HCT116 (cell line): Measurements from ENCODE around the gene PPP1R3E.

Experiments
- CBX3 ChIP-seq: IDR thresholded peaks from 2 replicates; pipeline ENCODE4 v1.6.1; 2012; ENCODE audit warnings: low read depth
- CEBPB ChIP-seq: IDR thresholded peaks from 2 replicates; pipeline ENCODE4 v1.6.1; 2012; ENCODE audit warnings: low read depth
- POLR2A ChIP-seq: IDR thresholded peaks from 2 replicates; pipeline ENCODE4 v1.7.0; 2011; ENCODE audit warnings: borderline replicate concordance; ENCODE audit not compliant: insufficient read depth, insufficient read length; ENCODE audit errors: extremely low read depth
- RAD21 ChIP-seq: IDR thresholded peaks from 2 replicates; pipeline ENCODE4 v1.6.1; 2012; ENCODE audit warnings: low read depth, mild to moderate bottlenecking
- TCF7L2 ChIP-seq: IDR thresholded peaks from 2 replicates; pipeline ENCODE4 v1.7.0; 2011; ENCODE audit warnings: borderline replicate concordance, inconsistent platforms; ENCODE audit not compliant: insufficient read depth, insufficient read length; ENCODE audit errors: extremely low read depth
- TF ChIP-seq, protein P1 (sequence below), 3 experiments: fragments of 200-600 bp in 1 of 3; sonication (generic) in 1 of 3; IDR thresholded peaks in 2 of 3; conservative IDR thresholded peaks in 1 of 3; 2 replicates each; pipeline ENCODE4 v1.5.1; 2012 to 2017; ENCODE audit warnings: low read depth in 2 of 3, low read length in 2 of 3, antibody characterized with exemption in 1 of 3, borderline replicate concordance in 1 of 3, control low read depth in 1 of 3, mild to moderate bottlenecking in 1 of 3, mixed read lengths in 1 of 3, mixed run types in 1 of 3, moderate library complexity in 1 of 3; ENCODE audit not compliant: insufficient read depth in 1 of 3
- TF ChIP-seq, protein P2 (sequence below): IDR thresholded peaks from 2 replicates; pipeline ENCODE4 v1.6.1; 2012
- TF ChIP-seq, protein P3 (sequence below): IDR thresholded peaks from 2 replicates; pipeline ENCODE4 v1.6.1; 2012; ENCODE audit warnings: low read depth
- TF ChIP-seq, protein P4 (sequence below): IDR thresholded peaks from 2 replicates; pipeline ENCODE4 v1.6.1; 2012

DNA sequence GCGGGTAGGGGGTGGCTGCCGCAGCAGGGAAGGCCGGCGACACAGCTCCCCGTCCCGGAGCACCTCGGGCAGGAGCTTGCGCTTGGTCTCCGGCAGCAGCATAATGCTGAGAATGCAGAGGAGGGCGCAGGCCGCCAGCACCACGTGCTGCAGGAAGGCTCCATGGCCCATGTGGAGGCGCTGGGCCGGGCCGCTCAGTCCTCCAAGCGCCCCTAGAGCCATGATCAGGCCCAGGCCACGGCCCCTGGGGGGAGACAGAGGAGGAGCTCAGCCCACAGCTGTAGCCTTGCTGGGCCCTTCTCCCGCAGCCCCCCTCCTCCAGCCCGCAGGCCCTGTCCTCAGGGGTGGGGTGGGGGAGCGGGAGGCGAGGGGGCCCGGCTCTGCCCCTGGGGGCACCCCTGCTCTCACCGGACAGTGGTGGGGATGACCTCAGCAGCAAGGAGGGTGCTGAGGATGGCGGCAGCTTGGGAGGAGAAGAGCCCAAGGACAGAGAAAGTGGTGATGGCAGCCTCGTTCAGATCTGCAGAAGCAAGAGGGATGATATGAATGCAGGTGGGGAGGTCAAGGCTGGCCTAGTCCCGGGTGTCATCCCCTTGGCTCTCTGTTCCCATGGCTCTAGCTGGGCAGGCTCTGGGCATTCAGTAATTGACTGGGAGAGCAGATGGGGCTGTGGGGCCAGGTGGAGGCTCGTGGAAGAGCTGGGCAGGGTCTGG lies 44.2 kb upstream of the PPP1R3E start:
- TF ChIP-seq TCF7L2: no peak
- TF ChIP-seq, protein P1, sequence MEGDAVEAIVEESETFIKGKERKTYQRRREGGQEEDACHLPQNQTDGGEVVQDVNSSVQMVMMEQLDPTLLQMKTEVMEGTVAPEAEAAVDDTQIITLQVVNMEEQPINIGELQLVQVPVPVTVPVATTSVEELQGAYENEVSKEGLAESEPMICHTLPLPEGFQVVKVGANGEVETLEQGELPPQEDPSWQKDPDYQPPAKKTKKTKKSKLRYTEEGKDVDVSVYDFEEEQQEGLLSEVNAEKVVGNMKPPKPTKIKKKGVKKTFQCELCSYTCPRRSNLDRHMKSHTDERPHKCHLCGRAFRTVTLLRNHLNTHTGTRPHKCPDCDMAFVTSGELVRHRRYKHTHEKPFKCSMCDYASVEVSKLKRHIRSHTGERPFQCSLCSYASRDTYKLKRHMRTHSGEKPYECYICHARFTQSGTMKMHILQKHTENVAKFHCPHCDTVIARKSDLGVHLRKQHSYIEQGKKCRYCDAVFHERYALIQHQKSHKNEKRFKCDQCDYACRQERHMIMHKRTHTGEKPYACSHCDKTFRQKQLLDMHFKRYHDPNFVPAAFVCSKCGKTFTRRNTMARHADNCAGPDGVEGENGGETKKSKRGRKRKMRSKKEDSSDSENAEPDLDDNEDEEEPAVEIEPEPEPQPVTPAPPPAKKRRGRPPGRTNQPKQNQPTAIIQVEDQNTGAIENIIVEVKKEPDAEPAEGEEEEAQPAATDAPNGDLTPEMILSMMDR (IDR thresholded peaks at IDR 0.05 in 2 of 3, conservative IDR thresholded peaks at IDR 0.05 in 1 of 3; ENCODE audit: borderline replicate concordance in 1 of 3, insufficient read depth in 1 of 3, low read depth in 2 of 3, low read length in 2 of 3): no peak
- TF ChIP-seq, protein P2, sequence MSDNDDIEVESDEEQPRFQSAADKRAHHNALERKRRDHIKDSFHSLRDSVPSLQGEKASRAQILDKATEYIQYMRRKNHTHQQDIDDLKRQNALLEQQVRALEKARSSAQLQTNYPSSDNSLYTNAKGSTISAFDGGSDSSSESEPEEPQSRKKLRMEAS: no peak
- no peak for TF ChIP-seq POLR2A
- no peak for TF ChIP-seq CBX3
- TF ChIP-seq RAD21: no peak
- TF ChIP-seq, protein P3, sequence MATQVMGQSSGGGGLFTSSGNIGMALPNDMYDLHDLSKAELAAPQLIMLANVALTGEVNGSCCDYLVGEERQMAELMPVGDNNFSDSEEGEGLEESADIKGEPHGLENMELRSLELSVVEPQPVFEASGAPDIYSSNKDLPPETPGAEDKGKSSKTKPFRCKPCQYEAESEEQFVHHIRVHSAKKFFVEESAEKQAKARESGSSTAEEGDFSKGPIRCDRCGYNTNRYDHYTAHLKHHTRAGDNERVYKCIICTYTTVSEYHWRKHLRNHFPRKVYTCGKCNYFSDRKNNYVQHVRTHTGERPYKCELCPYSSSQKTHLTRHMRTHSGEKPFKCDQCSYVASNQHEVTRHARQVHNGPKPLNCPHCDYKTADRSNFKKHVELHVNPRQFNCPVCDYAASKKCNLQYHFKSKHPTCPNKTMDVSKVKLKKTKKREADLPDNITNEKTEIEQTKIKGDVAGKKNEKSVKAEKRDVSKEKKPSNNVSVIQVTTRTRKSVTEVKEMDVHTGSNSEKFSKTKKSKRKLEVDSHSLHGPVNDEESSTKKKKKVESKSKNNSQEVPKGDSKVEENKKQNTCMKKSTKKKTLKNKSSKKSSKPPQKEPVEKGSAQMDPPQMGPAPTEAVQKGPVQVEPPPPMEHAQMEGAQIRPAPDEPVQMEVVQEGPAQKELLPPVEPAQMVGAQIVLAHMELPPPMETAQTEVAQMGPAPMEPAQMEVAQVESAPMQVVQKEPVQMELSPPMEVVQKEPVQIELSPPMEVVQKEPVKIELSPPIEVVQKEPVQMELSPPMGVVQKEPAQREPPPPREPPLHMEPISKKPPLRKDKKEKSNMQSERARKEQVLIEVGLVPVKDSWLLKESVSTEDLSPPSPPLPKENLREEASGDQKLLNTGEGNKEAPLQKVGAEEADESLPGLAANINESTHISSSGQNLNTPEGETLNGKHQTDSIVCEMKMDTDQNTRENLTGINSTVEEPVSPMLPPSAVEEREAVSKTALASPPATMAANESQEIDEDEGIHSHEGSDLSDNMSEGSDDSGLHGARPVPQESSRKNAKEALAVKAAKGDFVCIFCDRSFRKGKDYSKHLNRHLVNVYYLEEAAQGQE: no peak
- TF ChIP-seq, protein P4, sequence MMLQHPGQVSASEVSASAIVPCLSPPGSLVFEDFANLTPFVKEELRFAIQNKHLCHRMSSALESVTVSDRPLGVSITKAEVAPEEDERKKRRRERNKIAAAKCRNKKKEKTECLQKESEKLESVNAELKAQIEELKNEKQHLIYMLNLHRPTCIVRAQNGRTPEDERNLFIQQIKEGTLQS: no peak
- no peak for TF ChIP-seq CEBPB
